CD14-positive monocyte (primary cell): ENCODE data around the gene CLTA. TPM values are rescaled to one million over a fixed set of nuclear protein-coding genes. Genes with fewer than 3 reads are reported as not detected.

Experiments
- DNase-seq, 3 donors: peaks; one replicate each; pipeline ENCODE4 v3.0.0-alpha.2; 2011 to 2022
- H2AFZ ChIP-seq: 2 replicates; pipeline ENCODE4 v1.6.0; 2012; ENCODE audit warnings: mild to moderate bottlenecking, low read depth, low read length, inconsistent platforms; ENCODE audit not compliant: insufficient read depth, poor library complexity, severe bottlenecking
- H3K27ac ChIP-seq, 2 donors: 1 replicate in 1 of 2; 2 replicates in 1 of 2; pipeline ENCODE4 v1.5.1; 2012 to 2013; ENCODE audit warnings: low read length in 2 of 2, control low read depth in 1 of 2, inconsistent platforms in 1 of 2, low read depth in 1 of 2, mild to moderate bottlenecking in 1 of 2
- H3K27me3 ChIP-seq, 2 donors: one replicate each; pipeline versions ENCODE4 v1.6.0 to v1.6.1; 2011 to 2013; ENCODE audit warnings: low read length in 2 of 2; ENCODE audit not compliant: control insufficient read depth in 2 of 2, insufficient read depth in 2 of 2
- H3K36me3 ChIP-seq, 2 donors: replicated peaks in 1 of 2; 1 replicate in 1 of 2; 2 replicates in 1 of 2; pipeline versions ENCODE4 v1.5.1 to v1.6.1; 2012 to 2013; ENCODE audit warnings: low read length in 2 of 2, control low read depth in 1 of 2, inconsistent platforms in 1 of 2, mild to moderate bottlenecking in 1 of 2; ENCODE audit not compliant: insufficient read depth in 2 of 2, control insufficient read depth in 1 of 2
- H3K4me1 ChIP-seq, 2 donors: 1 replicate in 1 of 2; 2 replicates in 1 of 2; pipeline versions ENCODE4 v1.5.1 to v1.6.1; 2012 to 2013; ENCODE audit warnings: low read length in 2 of 2, control low read depth in 1 of 2, inconsistent platforms in 1 of 2, mild to moderate bottlenecking in 1 of 2, moderate library complexity in 1 of 2; ENCODE audit not compliant: insufficient read depth in 2 of 2, control insufficient read depth in 1 of 2
- H3K4me2 ChIP-seq: replicated peaks from 2 replicates; pipeline ENCODE3; 2012; ENCODE audit warnings: low read length, moderate library complexity, mild to moderate bottlenecking; ENCODE audit not compliant: poor library complexity, severe bottlenecking; ENCODE audit errors: extremely low read depth
- H3K4me3 ChIP-seq, 3 experiments: fragments of 200-600 bp in 1 of 3; sonication (generic) in 1 of 3; replicated peaks in 1 of 3; 1 replicate in 2 of 3; 2 replicates in 1 of 3; pipeline ENCODE4 v1.5.1; 2011 to 2013; ENCODE audit warnings: low read length in 3 of 3, mild to moderate bottlenecking in 3 of 3, control low read depth in 2 of 3, low read depth in 2 of 3, inconsistent platforms in 1 of 3, moderate library complexity in 1 of 3
- H3K79me2 ChIP-seq: 2 replicates; pipeline ENCODE4 v1.6.0; 2012; ENCODE audit warnings: mild to moderate bottlenecking, control low read depth, inconsistent platforms, low read length, moderate library complexity; ENCODE audit not compliant: insufficient read depth
- H3K9ac ChIP-seq: 2 replicates; pipeline ENCODE4 v1.6.0; 2017; ENCODE audit warnings: low read length, mild to moderate bottlenecking; ENCODE audit not compliant: insufficient read depth, poor library complexity, severe bottlenecking
- H3K9me3 ChIP-seq, 2 donors: replicated peaks in 1 of 2; 1 replicate in 1 of 2; 2 replicates in 1 of 2; pipeline versions ENCODE4 v1.5.1 to v1.6.1; 2012 to 2013; ENCODE audit warnings: low read length in 2 of 2, control low read depth in 1 of 2; ENCODE audit not compliant: control insufficient read depth in 1 of 2, insufficient read depth in 1 of 2
- H4K20me1 ChIP-seq: 2 replicates; pipeline ENCODE4 v1.6.0; 2012; ENCODE audit warnings: mild to moderate bottlenecking, low read length, control low read depth, moderate library complexity; ENCODE audit not compliant: insufficient read depth
- H3K27ac Mint-ChIP-seq, 7 donors: one replicate each; pipeline ENCODE4 v1.8.0; 2020; ENCODE audit warnings: mild to moderate bottlenecking in 7 of 7, mixed read lengths in 7 of 7, moderate library complexity in 6 of 7, inconsistent platforms in 2 of 7
- H3K27me3 Mint-ChIP-seq, 3 donors: one replicate each; pipeline ENCODE4 v1.8.0; 2021 to 2022; ENCODE audit warnings: low read depth in 3 of 3, mild to moderate bottlenecking in 3 of 3, mixed read lengths in 3 of 3, moderate library complexity in 3 of 3, inconsistent platforms in 1 of 3
- H3K36me3 Mint-ChIP-seq, 2 donors: one replicate each; pipeline ENCODE4 v1.8.0; 2020; ENCODE audit warnings: mixed read lengths in 2 of 2, inconsistent platforms in 1 of 2, mild to moderate bottlenecking in 1 of 2
- H3K4me1 Mint-ChIP-seq: one replicate; pipeline ENCODE4 v1.8.0; 2020; ENCODE audit warnings: mild to moderate bottlenecking, mixed read lengths
- H3K4me3 Mint-ChIP-seq, 2 donors: one replicate each; pipeline ENCODE4 v1.8.0; 2020; ENCODE audit warnings: mild to moderate bottlenecking in 2 of 2, mixed read lengths in 2 of 2, moderate library complexity in 1 of 2
- H3K9me3 Mint-ChIP-seq, 7 donors: one replicate each; pipeline ENCODE4 v1.8.0; 2020 to 2022; ENCODE audit warnings: mixed read lengths in 7 of 7, mild to moderate bottlenecking in 6 of 7, moderate library complexity in 6 of 7, inconsistent platforms in 2 of 7
- WGBS: methylation state at CpG from one replicate; pipeline ENCODE4 v1.1.5; 2013; ENCODE audit warnings: missing lambda C conversion rate; ENCODE audit not compliant: insufficient coverage; 5-methylcytosine and 5-hydroxymethylcytosine counted together
- intact Hi-C, 2 donors: fragments of 100-400 bp; cut with micrococcal nuclease; formaldehyde crosslinking; loops; one replicate each; pipeline versions ENCODE4 v1.15.0 to v1.15.1; 2023
- polyA plus RNA-seq, 3 donors: library from polyadenylated mRNA; depleted of rRNA in 1 of 3; unstranded in 2 of 3; stranded (reverse) in 1 of 3; fragments of 300-500 nt in 2 of 3; fragments of >200 nt in 1 of 3; fragmentation: Illumina TruSeq in 2 of 3; gene quantifications; 1 replicate in 2 of 3; 2 replicates in 1 of 3; pipeline ENCODE4 v1.2.3, GENCODE V29; 2012 to 2021
- TF ChIP-seq, protein P1 (sequence below): fragments of 200-600 bp; IDR thresholded peaks from one replicate; pipeline ENCODE4 v1.8.0; 2022; ENCODE audit warnings: antibody characterized with exemption, mild to moderate bottlenecking

Gene CLTA
- polyA plus RNA-seq, 3 donors = 85.6 to 262 (median 225) TPM

GRCh38 chr9:36250079-36250478 is 59.4 kb downstream of the CLTA start:
- H3K36me3 Mint-ChIP-seq = peaks cover 14 to 46% of the 10 kb centered on the region in 2 donors

DNA sequence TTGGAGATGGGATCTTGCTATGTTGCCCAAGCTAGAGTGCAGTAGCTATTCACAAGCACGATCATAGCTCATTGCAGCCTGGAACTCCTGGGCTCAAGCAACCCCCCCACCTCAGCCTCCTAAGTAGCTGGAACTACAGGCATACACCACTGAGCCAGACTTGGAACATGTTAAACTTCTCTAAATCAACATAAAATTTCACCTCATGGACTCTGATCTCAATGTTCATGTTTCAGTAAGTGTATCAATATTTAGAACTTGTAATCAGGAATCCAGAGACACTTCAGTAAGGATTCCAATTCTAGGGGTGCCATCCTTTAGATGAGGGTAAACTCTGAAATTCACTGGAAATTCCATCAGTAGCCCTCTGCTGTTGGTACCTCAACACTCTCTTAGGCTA is 60.7 kb downstream of the CLTA start:
- peaks cover 46% of the 10 kb centered on the region for H3K79me2 ChIP-seq
- H3K27ac Mint-ChIP-seq = peak overlapping the region in 2 of 7 donors; percentile 22 to 45
- intact Hi-C loops = no loop called here
- H3K36me3 ChIP-seq = peaks cover 6 to 9% of the 10 kb centered on the region in 2 donors
- peaks cover 11 to 22% of the 10 kb centered on the region in 2 donors for H3K4me1 ChIP-seq
- H4K20me1 ChIP-seq = peaks cover 17% of the 10 kb centered on the region
- WGBS = 86% methylated on average over 1 of the region's 1 CpG
- no peaks in the 10 kb centered on the region for H3K9me3 Mint-ChIP-seq
- no peak for DNase-seq
- H3K9me3 ChIP-seq = no peaks in the 10 kb centered on the region
- H3K4me3 Mint-ChIP-seq = no peak overlapping the region
- H3K4me1 Mint-ChIP-seq = peaks cover 21% of the 10 kb centered on the region
- TF ChIP-seq, protein P1, sequence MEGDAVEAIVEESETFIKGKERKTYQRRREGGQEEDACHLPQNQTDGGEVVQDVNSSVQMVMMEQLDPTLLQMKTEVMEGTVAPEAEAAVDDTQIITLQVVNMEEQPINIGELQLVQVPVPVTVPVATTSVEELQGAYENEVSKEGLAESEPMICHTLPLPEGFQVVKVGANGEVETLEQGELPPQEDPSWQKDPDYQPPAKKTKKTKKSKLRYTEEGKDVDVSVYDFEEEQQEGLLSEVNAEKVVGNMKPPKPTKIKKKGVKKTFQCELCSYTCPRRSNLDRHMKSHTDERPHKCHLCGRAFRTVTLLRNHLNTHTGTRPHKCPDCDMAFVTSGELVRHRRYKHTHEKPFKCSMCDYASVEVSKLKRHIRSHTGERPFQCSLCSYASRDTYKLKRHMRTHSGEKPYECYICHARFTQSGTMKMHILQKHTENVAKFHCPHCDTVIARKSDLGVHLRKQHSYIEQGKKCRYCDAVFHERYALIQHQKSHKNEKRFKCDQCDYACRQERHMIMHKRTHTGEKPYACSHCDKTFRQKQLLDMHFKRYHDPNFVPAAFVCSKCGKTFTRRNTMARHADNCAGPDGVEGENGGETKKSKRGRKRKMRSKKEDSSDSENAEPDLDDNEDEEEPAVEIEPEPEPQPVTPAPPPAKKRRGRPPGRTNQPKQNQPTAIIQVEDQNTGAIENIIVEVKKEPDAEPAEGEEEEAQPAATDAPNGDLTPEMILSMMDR = no peak
- no peak overlapping the region for H2AFZ ChIP-seq
- H3K36me3 Mint-ChIP-seq = peaks cover 5 to 38% of the 10 kb centered on the region in 2 donors
- peaks cover 0 to 1% (median 0%) of the 10 kb centered on the region in 3 donors for H3K27me3 Mint-ChIP-seq
- no peak overlapping the region for H3K4me2 ChIP-seq
- no peak overlapping the region for H3K4me3 ChIP-seq
- no peak overlapping the region for H3K9ac ChIP-seq
- no peak overlapping the region for H3K27ac ChIP-seq
- no peaks in the 10 kb centered on the region for H3K27me3 ChIP-seq

More at GRCh38 chr9:36250079-36250478, 59.4 kb downstream of the CLTA start:
- H3K4me2 ChIP-seq = no peak overlapping the region
- H2AFZ ChIP-seq = no peak overlapping the region
- no peaks in the 10 kb centered on the region for H3K9me3 ChIP-seq
- DNase-seq = no peak
- peaks cover 11 to 22% of the 10 kb centered on the region in 2 donors for H3K4me1 ChIP-seq
- Mint-ChIP-seq H3K4me3 (no peak overlapping the region), H3K4me1 (peaks cover 21% of the 10 kb centered on the region), H3K9me3 (no peaks in the 10 kb centered on the region), H3K27ac (peak overlapping the region in 3 of 7 donors; percentile 18 to 52 (median 21)), H3K27me3 (peaks cover 0 to 1% (median 0%) of the 10 kb centered on the region in 3 donors)
- no peak overlapping the region for H3K4me3 ChIP-seq
- no peak overlapping the region for H3K9ac ChIP-seq
- intact Hi-C loops = no loop called here
- H3K36me3 ChIP-seq = peaks cover 15 to 22% of the 10 kb centered on the region in 2 donors
- H3K27ac ChIP-seq = no peak overlapping the region
- TF ChIP-seq, protein P1 = no peak
- H4K20me1 ChIP-seq = peaks cover 17% of the 10 kb centered on the region
- WGBS = 80% methylated on average over 1 of the region's 1 CpG
- H3K27me3 ChIP-seq = no peaks in the 10 kb centered on the region
- peaks cover 37% of the 10 kb centered on the region for H3K79me2 ChIP-seq
